GM23338 (cell line): Measurements from ENCODE around the gene YTHDF1. TPM values are rescaled to one million over a fixed set of nuclear protein-coding genes. Genes with fewer than 3 reads are reported as not detected.

Experiments used
- ATAC-seq: fragments of 200-7000 bp; cut with Tn5 transposase; 3 replicates; pipeline ENCODE4 v1.9.1; 2020
- DNase-seq: peaks from one replicate; pipeline ENCODE4 v3.0.0-alpha.2; 2015; ENCODE audit warnings: low spot score
- H2AFZ ChIP-seq: fragments of 200-600 bp; sonication (generic); 2 replicates; pipeline ENCODE4 v1.8.0; 2016; ENCODE audit warnings: antibody characterized with exemption, mild to moderate bottlenecking, moderate library complexity
- H3F3A ChIP-seq: fragments of 200-600 bp; sonication (generic); replicated peaks from 2 replicates; pipeline ENCODE4 v1.8.0; 2017; ENCODE audit warnings: antibody characterized with exemption, mixed run types, low read depth
- H3K27ac ChIP-seq: fragments of 200-600 bp; sonication (generic); 2 replicates; pipeline ENCODE4 v1.6.1; 2016; ENCODE audit warnings: low read depth
- H3K27me3 ChIP-seq: fragments of 200-600 bp; sonication (generic); 2 replicates; pipeline ENCODE4 v1.8.0; 2016; ENCODE audit warnings: mild to moderate bottlenecking, mixed run types, moderate library complexity; ENCODE audit not compliant: insufficient read depth
- H3K36me3 ChIP-seq: fragments of 200-600 bp; sonication (generic); 2 replicates; pipeline ENCODE4 v1.8.0; 2016; ENCODE audit warnings: mild to moderate bottlenecking; ENCODE audit not compliant: insufficient read depth
- H3K4me1 ChIP-seq: fragments of 200-600 bp; sonication (generic); 2 replicates; pipeline ENCODE4 v1.8.0; 2016; ENCODE audit warnings: mild to moderate bottlenecking, moderate library complexity; ENCODE audit not compliant: insufficient read depth
- H3K4me2 ChIP-seq: fragments of 200-600 bp; sonication (generic); 2 replicates; pipeline ENCODE4 v1.7.1; 2017; ENCODE audit warnings: mixed run types
- H3K4me3 ChIP-seq: fragments of 200-600 bp; sonication (generic); 2 replicates; pipeline ENCODE4 v1.6.1; 2016; ENCODE audit warnings: mixed run types
- H3K79me2 ChIP-seq: fragments of 200-600 bp; sonication (generic); replicated peaks from 2 replicates; pipeline ENCODE4 v1.8.0; 2017; ENCODE audit warnings: mild to moderate bottlenecking; ENCODE audit not compliant: insufficient read depth
- H3K9me2 ChIP-seq: fragments of 200-600 bp; sonication (generic); 2 replicates; pipeline ENCODE4 v1.8.0; 2017; ENCODE audit not compliant: insufficient read depth
- H4K20me1 ChIP-seq: fragments of 200-600 bp; sonication (generic); replicated peaks from 2 replicates; pipeline ENCODE4 v1.8.0; 2017; ENCODE audit warnings: mild to moderate bottlenecking; ENCODE audit not compliant: insufficient read depth
- H3K27ac Mint-ChIP-seq: 2 replicates; pipeline ENCODE4 v1.8.0; 2020; ENCODE audit warnings: inconsistent platforms, mild to moderate bottlenecking, moderate library complexity, mixed read lengths
- H3K27me3 Mint-ChIP-seq: 3 replicates; pipeline ENCODE4 v1.8.0; 2022; ENCODE audit warnings: low read depth, mild to moderate bottlenecking, moderate library complexity, mixed read lengths, inconsistent platforms; ENCODE audit not compliant: insufficient read depth, poor library complexity
- H3K36me3 Mint-ChIP-seq: 3 replicates; pipeline ENCODE4 v1.8.0; 2021; ENCODE audit warnings: low read depth, mild to moderate bottlenecking, inconsistent platforms, moderate library complexity, mixed read lengths
- H3K4me1 Mint-ChIP-seq: 3 replicates; pipeline ENCODE4 v1.8.0; 2020; ENCODE audit warnings: mild to moderate bottlenecking, inconsistent platforms, mixed read lengths
- H3K4me3 Mint-ChIP-seq: 3 replicates; pipeline ENCODE4 v1.8.0; 2021; ENCODE audit warnings: moderate library complexity, mild to moderate bottlenecking, inconsistent platforms, mixed read lengths
- H3K9me3 Mint-ChIP-seq: 3 replicates; pipeline ENCODE4 v1.8.0; 2020; ENCODE audit warnings: moderate library complexity, mild to moderate bottlenecking, inconsistent platforms, mixed read lengths
- CREB1 ChIP-seq: fragments of 250-450 bp; sonication (Bioruptor Pico); IDR thresholded peaks from 2 replicates; pipeline ENCODE4 v1.5.0; 2020; ENCODE audit warnings: low read depth, mild to moderate bottlenecking, moderate library complexity
- CTCF ChIP-seq, 2 experiments: fragments of 200-600 bp in 1 of 2; sonication (generic) in 1 of 2; conservative IDR thresholded peaks; 2 replicates each; pipeline versions ENCODE4 v1.5.1 to v1.6.1; 2016 to 2017; ENCODE audit warnings: antibody characterized with exemption in 2 of 2, low read depth in 2 of 2, mild to moderate bottlenecking in 2 of 2, moderate library complexity in 1 of 2
- ETS1 ChIP-seq: IDR thresholded peaks from 2 replicates; pipeline ENCODE4 v1.6.1; 2016; ENCODE audit warnings: antibody characterized with exemption
- EZH2 ChIP-seq: fragments of 200-600 bp; sonication (generic); IDR thresholded peaks from one replicate; pipeline ENCODE4 v1.8.0; 2017; ENCODE audit warnings: antibody characterized with exemption, mild to moderate bottlenecking, low read depth; ENCODE audit not compliant: unreplicated experiment
- EZH2phosphoT487 ChIP-seq: fragments of 200-600 bp; sonication (generic); IDR thresholded peaks from one replicate; pipeline ENCODE4 v1.8.1; 2018; ENCODE audit warnings: antibody characterized with exemption; ENCODE audit not compliant: unreplicated experiment
- JUNB ChIP-seq: IDR thresholded peaks from one replicate; pipeline ENCODE4 v1.6.1; 2016; ENCODE audit warnings: antibody characterized with exemption; ENCODE audit not compliant: unreplicated experiment
- NANOG ChIP-seq: IDR thresholded peaks from 2 replicates; pipeline ENCODE4 v1.6.1; 2016; ENCODE audit warnings: antibody characterized with exemption, borderline replicate concordance
- POLR2AphosphoS5 ChIP-seq: IDR thresholded peaks from 2 replicates; pipeline ENCODE4 v1.6.1; 2016; ENCODE audit warnings: antibody characterized with exemption, low read depth
- REST ChIP-seq: IDR thresholded peaks from one replicate; pipeline ENCODE4 v1.6.1; 2018; ENCODE audit warnings: antibody characterized with exemption; ENCODE audit not compliant: unreplicated experiment
- STAT1 ChIP-seq: IDR thresholded peaks from one replicate; pipeline ENCODE4 v1.6.1; 2016; ENCODE audit warnings: antibody characterized with exemption; ENCODE audit not compliant: unreplicated experiment
- ZNF114 ChIP-seq: fragments of 250-450 bp; sonication (Bioruptor Pico); IDR thresholded peaks from 2 replicates; pipeline ENCODE4 v1.5.0; 2020; ENCODE audit warnings: mild to moderate bottlenecking, moderate library complexity
- ZNF331 ChIP-seq: fragments of 250-450 bp; sonication (Bioruptor Pico); IDR thresholded peaks from 2 replicates; pipeline ENCODE4 v1.5.0; 2020; ENCODE audit warnings: low read depth, mild to moderate bottlenecking, moderate library complexity
- ZNF462 ChIP-seq: fragments of 250-450 bp; sonication (Bioruptor Pico); IDR thresholded peaks from 2 replicates; pipeline ENCODE4 v1.5.0; 2020; ENCODE audit warnings: mild to moderate bottlenecking, moderate library complexity
- polyA plus RNA-seq: library from polyadenylated mRNA; unstranded; fragments of >200 nt; fragmentation: Nextera tagmentation; extraction: Ambion mirVana; gene quantifications from 2 replicates; pipeline ENCODE4 v1.2.1, GENCODE V29; 2016
- total RNA-seq: library from RNA; depleted of rRNA; stranded (reverse); fragments of >200 nt; shearing (Covaris generic); gene quantifications from 2 replicates; pipeline ENCODE4 v1.2.3, GENCODE V29; 2014

Gene YTHDF1
- total and polyA plus RNA-seq, 2 experiments from 2014 or later = 30.9 to 64.3 TPM

- Histone ChIP-seq H4K20me1 (no peaks in the 10 kb centered on the region), H3K36me3 (no peaks in the 10 kb centered on the region), H3K9me2 (no peaks in the 10 kb centered on the region), H3K4me2 (no peak overlapping the region), H3K27me3 (no peaks in the 10 kb centered on the region), H3K27ac (no peak overlapping the region), H3K4me3 (no peak overlapping the region), H3K4me1 (no peaks in the 10 kb centered on the region), H2AFZ (no peak overlapping the region), H3F3A (no peaks in the 10 kb centered on the region), H3K79me2 (no peaks in the 10 kb centered on the region)
- Mint-ChIP-seq H3K27me3 (peaks cover 19% of the 10 kb centered on the region), H3K4me3 (no peak overlapping the region), H3K27ac (no peak overlapping the region), H3K9me3 (peaks cover 9% of the 10 kb centered on the region), H3K36me3 (peaks cover 4% of the 10 kb centered on the region; the same call in 2 of the 3 replicates), H3K4me1 (peaks cover 4% of the 10 kb centered on the region; the same call in 2 of the 3 replicates)
- ATAC-seq = no peak
- no peak for TF ChIP-seq ZNF331 (CRISPR knock-in tag)
- no peak for TF ChIP-seq ETS1
- TF ChIP-seq EZH2 = no peak
- no peak for TF ChIP-seq NANOG
- no peak for TF ChIP-seq CREB1
- TF ChIP-seq CTCF (conservative IDR thresholded peaks at IDR 0.05; ENCODE audit: low read depth in 2 of 2) = no peak
- no peak for TF ChIP-seq JUNB
- no peak for TF ChIP-seq ZNF114 (CRISPR knock-in tag)
- TF ChIP-seq POLR2AphosphoS5 = no peak
- no peak for TF ChIP-seq EZH2phosphoT487
- TF ChIP-seq REST = no peak
- TF ChIP-seq ZNF462 (CRISPR knock-in tag) = no peak
- no peak for TF ChIP-seq STAT1
- DNase-seq = no peak
Measured at GRCh38 chr20:63166193-63167020, 49.5 kb downstream of the YTHDF1 start.
